GM12878 (cell line): ENCODE data around the gene ENAH. TPM values are rescaled to one million over a fixed set of nuclear protein-coding genes. Genes with fewer than 3 reads are reported as not detected.
A peak's percentile ranks its signal among the peaks of the same experiment; 100 is the strongest.

Source experiments
- ATAC-seq: fragments of 200-7000 bp; cut with Tn5 transposase; 3 replicates; pipeline ENCODE4 v1.9.1; 2020; ENCODE audit warnings: mild to moderate bottlenecking, moderate library complexity
- BruUV-seq: library from RNA; stranded (reverse); fragments of 400-500 nt; replicated peaks from 2 replicates; lab custom pipeline; 2021; lab: Mats Ljungman, UMichigan
- CTCF ChIA-PET: fragments of 300-600 bp; sonication (Branson Sonifier 250); formaldehyde crosslinking; extraction: SDS; loops from one replicate; lab custom pipeline; 2021; ENCODE audit warnings: inconsistent platforms; lab: Yijun Ruan, JAX
- POLR2A ChIA-PET: fragments of 350-600 bp; formaldehyde crosslinking; extraction: SDS; loops from one replicate; lab custom pipeline; 2021; ENCODE audit warnings: inconsistent platforms; lab: Charles Lee
- RAD21 ChIA-PET: fragments of 300-600 bp; sonication (Branson Sonifier 250); formaldehyde crosslinking; loops from one replicate; lab custom pipeline; 2023; ENCODE audit warnings: antibody characterized with exemption; ENCODE audit not compliant: unreplicated experiment; lab: Charles Lee
- SMC1A ChIA-PET: fragments of 300-600 bp; sonication (Branson Sonifier 250); formaldehyde crosslinking; loops from one replicate; lab custom pipeline; 2023; ENCODE audit not compliant: unreplicated experiment, uncharacterized antibody; lab: Charles Lee
- DNase-seq: peaks from one replicate; pipeline ENCODE4 v3.0.0-alpha.2; 2011; ENCODE audit warnings: low read depth, low spot score
- FAIRE-seq: peaks from 3 replicates; lab custom pipeline; 2011; peaks lifted over from hg19 to GRCh38; lab: Jason Lieb, UNC
- H2AFZ ChIP-seq: 2 replicates; pipeline ENCODE4 v1.6.0; 2011; ENCODE audit warnings: low read depth, low read length, control low read depth; ENCODE audit not compliant: control insufficient read depth
- H3K27ac ChIP-seq: 2 replicates; pipeline ENCODE4 v1.5.1; 2011; ENCODE audit warnings: control low read depth; ENCODE audit not compliant: control insufficient read depth, insufficient read depth
- H3K27me3 ChIP-seq, 2 experiments: replicated peaks in 1 of 2; 2 replicates each; pipeline versions ENCODE4 v1.6.0 to v1.6.1; 2011; ENCODE audit warnings: low read length in 1 of 2; ENCODE audit not compliant: control insufficient read depth in 2 of 2, insufficient read depth in 2 of 2
- H3K36me3 ChIP-seq, 2 experiments: 2 replicates each; pipeline ENCODE4 v1.5.1; 2011; ENCODE audit warnings: low read length in 1 of 2; ENCODE audit not compliant: control insufficient read depth in 2 of 2, insufficient read depth in 2 of 2
- H3K4me1 ChIP-seq: 2 replicates; pipeline ENCODE4 v1.6.1; 2011; ENCODE audit warnings: mild to moderate bottlenecking, low read length, moderate library complexity, mixed read lengths; ENCODE audit not compliant: control insufficient read depth, insufficient read depth
- H3K4me2 ChIP-seq: 2 replicates; pipeline ENCODE4 v1.6.0; 2011; ENCODE audit warnings: control low read depth; ENCODE audit not compliant: control insufficient read depth, insufficient read depth
- H3K4me3 ChIP-seq: fragments of 200-600 bp; sonication (generic); 2 replicates; pipeline ENCODE4 v1.5.1; 2016
- H3K79me2 ChIP-seq: 2 replicates; pipeline ENCODE4 v1.6.0; 2011; ENCODE audit warnings: low read length; ENCODE audit not compliant: control insufficient read depth, insufficient read depth
- H3K9ac ChIP-seq: 2 replicates; pipeline ENCODE4 v1.8.0; 2011; ENCODE audit warnings: low read length, control low read depth, mixed read lengths; ENCODE audit not compliant: control insufficient read depth, insufficient read depth
- H3K9me3 ChIP-seq: replicated peaks from 3 replicates; pipeline ENCODE4 v1.5.1; 2011; ENCODE audit warnings: mild to moderate bottlenecking, low read length; ENCODE audit not compliant: control insufficient read depth, insufficient read depth
- H4K20me1 ChIP-seq: 2 replicates; pipeline ENCODE4 v1.6.0; 2011; ENCODE audit not compliant: control insufficient read depth, insufficient read depth
- CEBPB ChIP-seq, 2 experiments: fragments of 150-350 bp in 1 of 2; IDR thresholded peaks; 2 replicates each; pipeline ENCODE4 v1.6.1; 2012 to 2014; ENCODE audit warnings: low read depth in 2 of 2, low read length in 2 of 2, borderline replicate concordance in 1 of 2, inconsistent platforms in 1 of 2
- CHD2 ChIP-seq: IDR thresholded peaks from 2 replicates; pipeline ENCODE4 v1.6.1; 2011; ENCODE audit warnings: low read depth, low read length, improper control_type of control experiment, borderline replicate concordance
- CREM ChIP-seq: IDR thresholded peaks from 2 replicates; pipeline ENCODE4 v1.6.1; 2014; ENCODE audit warnings: antibody characterized with exemption, low read depth
- FOXK2 ChIP-seq: fragments of 450-650 bp; IDR thresholded peaks from 2 replicates; pipeline ENCODE4 v1.6.1; 2017; ENCODE audit warnings: mild to moderate bottlenecking, moderate library complexity
- HSF1 ChIP-seq: fragments of 150-350 bp; IDR thresholded peaks from 2 replicates; pipeline ENCODE4 v1.6.1; 2014; ENCODE audit warnings: mild to moderate bottlenecking, low read depth, low read length
- IKZF1 ChIP-seq: fragments of 450-650 bp; conservative IDR thresholded peaks from 2 replicates; pipeline ENCODE4 v1.6.1; 2017; ENCODE audit warnings: antibody characterized with exemption, mild to moderate bottlenecking
- JUND ChIP-seq: IDR thresholded peaks from 2 replicates; pipeline ENCODE4 v1.6.1; 2012; ENCODE audit warnings: low read depth, mild to moderate bottlenecking, low read length, improper control_type of control experiment, moderate library complexity
- KAT2A ChIP-seq: conservative IDR thresholded peaks from 2 replicates; pipeline ENCODE4 v1.6.1; 2011; ENCODE audit warnings: low read depth, low read length; ENCODE audit not compliant: control insufficient read depth
- KDM1A ChIP-seq: fragments of 200-600 bp; sonication (generic); IDR thresholded peaks from 2 replicates; pipeline ENCODE4 v1.6.1; 2016; ENCODE audit warnings: borderline replicate concordance
- MEF2B ChIP-seq: fragments of 450-650 bp; IDR thresholded peaks from 2 replicates; pipeline ENCODE4 v1.6.1; 2018; ENCODE audit warnings: mild to moderate bottlenecking, moderate library complexity; ENCODE audit not compliant: partially characterized antibody, poor library complexity, severe bottlenecking
- MTA2 ChIP-seq: fragments of 450-650 bp; IDR thresholded peaks from 2 replicates; pipeline ENCODE4 v1.6.1; 2016; ENCODE audit warnings: low read depth, mild to moderate bottlenecking, moderate library complexity
- RAD21 ChIP-seq: IDR thresholded peaks from 2 replicates; pipeline ENCODE4 v1.6.1; 2011; ENCODE audit warnings: mild to moderate bottlenecking, low read depth, low read length, moderate library complexity; ENCODE audit not compliant: insufficient read depth
- SMARCA5 ChIP-seq: fragments of 450-650 bp; IDR thresholded peaks from 2 replicates; pipeline ENCODE4 v1.6.1; 2017; ENCODE audit warnings: mild to moderate bottlenecking
- SMC3 ChIP-seq: IDR thresholded peaks from 2 replicates; pipeline ENCODE4 v1.6.1; 2011; ENCODE audit warnings: low read length, improper control_type of control experiment, borderline replicate concordance
- SP1 ChIP-seq: IDR thresholded peaks from one replicate; pipeline ENCODE4 v1.6.1; 2011; ENCODE audit warnings: low read depth, low read length
- SPI1 ChIP-seq: IDR thresholded peaks from 2 replicates; pipeline ENCODE4 v1.6.1; 2011; ENCODE audit warnings: low read depth, mild to moderate bottlenecking, low read length, moderate library complexity, borderline replicate concordance; ENCODE audit not compliant: insufficient read depth
- SUZ12 ChIP-seq: fragments of 200-600 bp; sonication (generic); IDR thresholded peaks from one replicate; pipeline ENCODE4 v1.6.1; 2018; ENCODE audit warnings: antibody characterized with exemption, mild to moderate bottlenecking; ENCODE audit not compliant: unreplicated experiment
- YBX1 ChIP-seq: fragments of 450-650 bp; IDR thresholded peaks from 2 replicates; pipeline ENCODE4 v1.6.1; 2016; ENCODE audit warnings: antibody characterized with exemption
- ZSCAN29 ChIP-seq: fragments of 450-650 bp; IDR thresholded peaks from 2 replicates; pipeline ENCODE4 v1.6.1; 2017; ENCODE audit warnings: mild to moderate bottlenecking, moderate library complexity
- WGBS: methylation state at CpG from one replicate; pipeline ENCODE4 v1.1.6; 2016; ENCODE audit warnings: low lambda C conversion rate; ENCODE audit not compliant: insufficient replicate concordance, insufficient coverage; ENCODE audit errors: missing lambda C conversion rate; 5-methylcytosine and 5-hydroxymethylcytosine counted together
- in situ Hi-C: fragments of 300-500 bp; cut with MboI; formaldehyde crosslinking; loops from 9 replicates; pipeline ENCODE4 v1.14.3; 2018; ENCODE audit warnings: mixed read lengths
- intact Hi-C: fragments of 100-400 bp; cut with micrococcal nuclease; formaldehyde crosslinking; loops from one replicate; pipeline ENCODE4 v1.14.2; 2022; ENCODE audit not compliant: unreplicated experiment
- polyA plus RNA-seq, 11 experiments: library from polyadenylated mRNA; depleted of rRNA in 4 of 11; unstranded in 6 of 11; stranded (reverse) in 5 of 11; fragments of >200 nt; fragmentation: Nextera tagmentation in 4 of 11; fragmentation: Illumina TruSeq in 1 of 11; extraction: Ambion mirVana in 4 of 11; extraction: Trizol in 1 of 11; gene quantifications; 1 replicate in 1 of 11; 2 replicates in 10 of 11; pipeline versions ENCODE4 v1.2.1 to v1.2.3, GENCODE V29; 2011 to 2016; ENCODE audit warnings: inconsistent platforms in 2 of 11, missing spikeins in 2 of 11, low read depth in 1 of 11
- total RNA-seq, 4 experiments: library from RNA; depleted of rRNA in 3 of 4; stranded (reverse); fragments of >200 nt in 3 of 4; fragmentation: Illumina TruSeq in 1 of 4; extraction: Trizol in 1 of 4; gene quantifications; 2 replicates each; pipeline versions ENCODE4 v1.2.1 to v1.2.3, GENCODE V29; 2013 to 2021
- TF ChIP-seq, protein P1 (sequence below), 3 experiments: IDR thresholded peaks in 2 of 3; conservative IDR thresholded peaks in 1 of 3; 2 replicates each; pipeline ENCODE4 v1.5.1; 2011; ENCODE audit warnings: low read depth in 3 of 3, low read length in 3 of 3, mild to moderate bottlenecking in 3 of 3, control low read depth in 2 of 3, moderate library complexity in 2 of 3, inconsistent platforms in 1 of 3, mixed read lengths in 1 of 3; ENCODE audit not compliant: control insufficient read depth in 2 of 3, insufficient read depth in 1 of 3; ENCODE audit errors: extremely low read depth in 1 of 3
- TF ChIP-seq, protein P2 (sequence below): fragments of 450-650 bp; IDR thresholded peaks from 2 replicates; pipeline ENCODE4 v1.6.1; 2016; ENCODE audit warnings: mild to moderate bottlenecking

The ENAH gene
- total and polyA plus RNA-seq, 10 of the 15 experiments (the other 5 are each of a cell fraction or from before 2014, with no cell fraction given): under 0.01 to 0.62 (median 0.06) TPM; not detected in 5

- Histone ChIP-seq H2AFZ (no peak overlapping the region; the same call in none of the 2 replicates), H3K27ac (no peak overlapping the region), H3K4me3 (no peak overlapping the region), H3K4me1 (peaks cover 32% of the 10 kb centered on the region), H3K4me2 (no peak overlapping the region), H3K9me3 (no peaks in the 10 kb centered on the region; the same call in 2 of the 3 replicates), H4K20me1 (no peaks in the 10 kb centered on the region), H3K9ac (no peak overlapping the region), H3K36me3 (no peaks in the 10 kb centered on the region), H3K27me3 (0 out of 4 replicates have a peak, but pooled peaks cover 0 to 2% of the 10 kb centered on the region in 2 experiments), H3K79me2 (no peaks in the 10 kb centered on the region)
- ATAC-seq (peak; percentile 88), FAIRE-seq (peak; percentile 76), DNase-seq (no peak)
- no TSS peak for BruUV-seq
- RAD21 ChIA-PET: interaction anchor here (0.5 to 1.7 kb wide), 4 partner anchors 20 to 498 kb away, joined by 3 read pairs; no protein-coding TSS in a partner anchor
- in situ Hi-C loops (no loop called here), intact Hi-C loops (no loop called here)
- SMC1A ChIA-PET: interaction anchor here (0.8 to 1.5 kb wide), 4 partner anchors 64 to 494 kb away, joined by 3 to 5 read pairs (median 3); no protein-coding TSS in a partner anchor
- CTCF ChIA-PET: interaction anchor here (0.7 to 2.5 kb wide), 17 partner anchors 12 to 586 kb away, joined by 3 to 11 read pairs (median 3); partner anchors contain the start of gene SRP9
- POLR2A ChIA-PET: no interaction called here
- WGBS: 11% methylated on average over 6 of the region's 6 CpGs
- TF ChIP-seq, protein P1, sequence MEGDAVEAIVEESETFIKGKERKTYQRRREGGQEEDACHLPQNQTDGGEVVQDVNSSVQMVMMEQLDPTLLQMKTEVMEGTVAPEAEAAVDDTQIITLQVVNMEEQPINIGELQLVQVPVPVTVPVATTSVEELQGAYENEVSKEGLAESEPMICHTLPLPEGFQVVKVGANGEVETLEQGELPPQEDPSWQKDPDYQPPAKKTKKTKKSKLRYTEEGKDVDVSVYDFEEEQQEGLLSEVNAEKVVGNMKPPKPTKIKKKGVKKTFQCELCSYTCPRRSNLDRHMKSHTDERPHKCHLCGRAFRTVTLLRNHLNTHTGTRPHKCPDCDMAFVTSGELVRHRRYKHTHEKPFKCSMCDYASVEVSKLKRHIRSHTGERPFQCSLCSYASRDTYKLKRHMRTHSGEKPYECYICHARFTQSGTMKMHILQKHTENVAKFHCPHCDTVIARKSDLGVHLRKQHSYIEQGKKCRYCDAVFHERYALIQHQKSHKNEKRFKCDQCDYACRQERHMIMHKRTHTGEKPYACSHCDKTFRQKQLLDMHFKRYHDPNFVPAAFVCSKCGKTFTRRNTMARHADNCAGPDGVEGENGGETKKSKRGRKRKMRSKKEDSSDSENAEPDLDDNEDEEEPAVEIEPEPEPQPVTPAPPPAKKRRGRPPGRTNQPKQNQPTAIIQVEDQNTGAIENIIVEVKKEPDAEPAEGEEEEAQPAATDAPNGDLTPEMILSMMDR (IDR thresholded peaks at IDR 0.05 in 2 of 3, conservative IDR thresholded peaks at IDR 0.05 in 1 of 3; ENCODE audit: control insufficient read depth in 2 of 3, extremely low read depth in 1 of 3, insufficient read depth in 1 of 3, low read depth in 3 of 3, low read length in 3 of 3): peak; percentile 58 to 95 (median 94)
- TF ChIP-seq SUZ12 (no peak), KDM1A (no peak), IKZF1 (no peak), SP1 (no peak), JUND (no peak), MEF2B (peak; percentile 26), KAT2A (no peak), HSF1 (no peak), CEBPB (IDR thresholded peaks at IDR 0.05; ENCODE audit: borderline replicate concordance in 1 of 2, low read depth in 2 of 2, low read length in 2 of 2) (no peak), MTA2 (no peak), CHD2 (no peak), YBX1 (no peak), SMC3 (peak; percentile 46; the same call in 1 of the 2 replicates), SPI1 (peak; percentile 56; the same call in 1 of the 2 replicates), FOXK2 (no peak), ZSCAN29 (no peak), CREM (no peak), RAD21 (peak; percentile 63), SMARCA5 (peak; percentile 62; the same call in 1 of the 2 replicates)
- TF ChIP-seq, protein P2, sequence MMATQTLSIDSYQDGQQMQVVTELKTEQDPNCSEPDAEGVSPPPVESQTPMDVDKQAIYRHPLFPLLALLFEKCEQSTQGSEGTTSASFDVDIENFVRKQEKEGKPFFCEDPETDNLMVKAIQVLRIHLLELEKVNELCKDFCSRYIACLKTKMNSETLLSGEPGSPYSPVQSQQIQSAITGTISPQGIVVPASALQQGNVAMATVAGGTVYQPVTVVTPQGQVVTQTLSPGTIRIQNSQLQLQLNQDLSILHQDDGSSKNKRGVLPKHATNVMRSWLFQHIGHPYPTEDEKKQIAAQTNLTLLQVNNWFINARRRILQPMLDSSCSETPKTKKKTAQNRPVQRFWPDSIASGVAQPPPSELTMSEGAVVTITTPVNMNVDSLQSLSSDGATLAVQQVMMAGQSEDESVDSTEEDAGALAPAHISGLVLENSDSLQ: peak; percentile 47; the same call in 1 of the 2 replicates
Measured at GRCh38 chr1:225480825-225481434, 172.0 kb downstream of the ENAH start.
